Pancreas (tissue), 10 donors: ENCODE results near the gene ANTXR2. TPM values are rescaled to one million over a fixed set of nuclear protein-coding genes. Genes with fewer than 3 reads are reported as not detected.
A peak's percentile ranks its signal among the peaks of the same experiment; 100 is the strongest.

ENCODE experiments used
- ATAC-seq, 4 donors: fragments of 200-7000 bp; cut with Tn5 transposase; one replicate each; pipeline versions ENCODE4 v1.8.0 to v1.9.1; 2020; ENCODE audit warnings: mild to moderate bottlenecking in 4 of 4, moderate library complexity in 4 of 4
- DNase-seq, 6 donors: peaks; one replicate each; pipeline ENCODE4 v3.0.0-alpha.2; 2020
- FAIRE-seq: peaks from 2 replicates; lab custom pipeline; 2012; peaks lifted over from hg19 to GRCh38; lab: Jason Lieb, UNC
- H3K27ac ChIP-seq, 4 donors: fragments of 200-600 bp; sonication (generic); 1 replicate in 3 of 4; 2 replicates in 1 of 4; pipeline versions ENCODE4 v1.5.0 to v1.8.0; 2020
- H3K27me3 ChIP-seq, 4 donors: fragments of 200-600 bp; one replicate each; pipeline ENCODE4 v1.8.0; 2021
- H3K36me3 ChIP-seq, 3 donors: fragments of 200-600 bp; sonication (generic) in 1 of 3; one replicate each; pipeline versions ENCODE4 v1.5.0 to v1.8.0; 2020 to 2021
- H3K4me1 ChIP-seq, 3 donors: fragments of 200-600 bp; one replicate each; pipeline ENCODE4 v1.8.0; 2021
- H3K4me3 ChIP-seq, 4 donors: fragments of 200-600 bp; sonication (generic) in 2 of 4; one replicate each; pipeline versions ENCODE4 v1.5.0 to v1.8.0; 2020 to 2021
- H3K9me3 ChIP-seq, 4 donors: fragments of 200-600 bp; one replicate each; pipeline ENCODE4 v1.8.0; 2021
- CTCF ChIP-seq, 4 donors: fragments of 200-600 bp; sonication (generic) in 3 of 4; IDR thresholded peaks; one replicate each; pipeline versions ENCODE4 v1.5.0 to v1.8.0; 2021; ENCODE audit warnings: antibody characterized with exemption in 4 of 4
- WGBS, 2 donors: extraction: QIAGEN DNeasy Blood & Tissue Kit; methylation state at CpG; one replicate each; pipeline ENCODE4 v1.1.7; 2013; 5-methylcytosine and 5-hydroxymethylcytosine counted together
- intact Hi-C, 3 donors: fragments of 100-400 bp; cut with DNase I; formaldehyde crosslinking; loops; one replicate each; pipeline versions ENCODE4 v1.11.1 to v1.14.2; 2022
- polyA plus RNA-seq, 2 donors: library from polyadenylated mRNA; stranded (reverse); fragments of 200-250 nt; gene quantifications; one replicate each; pipeline ENCODE4 v1.2.3, GENCODE V29; 2013
- total RNA-seq, 6 donors: library from RNA; stranded (reverse); fragmentation: NEBNext Ultra II Directional in 4 of 6; extraction: Animal tissue kit (Norgen Biotek cat#: 25700) in 4 of 6; gene quantifications; one replicate each; pipeline versions ENCODE4 v1.2.1 to v1.2.4, GENCODE V29; 2021 to 2023
- donor health status: healthy with polysubstance abuse.
- donor health status: DM: no; HTN: no; CAD: no; lungs with moderate emphysema.
- donor health status: DM: no; HTN: no; CAD: no.
- donor health status: control.
- donor health status: control.
- donor health status: Bipolar disorder and iron deficiency.
- donor health status: DM: yes; HTN: yes; CAD: no.
- donor health status: DM: no; HTN: no; CAD: no.
- donor health status: DM: no; HTN: no; CAD: no.
- donor health status: DM: yes; HTN: yes; CAD: no.

Gene ANTXR2
- total and polyA plus RNA-seq, 8 donors, result 1.4 to 22.4 (median 4.6) TPM

GRCh38 chr4:80079255-80079923 is 6.4 kb upstream of the ANTXR2 start:
- no peaks in the 10 kb centered on the region for H3K9me3 ChIP-seq
- H3K27ac ChIP-seq, result no peak overlapping the region
- no peak for TF ChIP-seq CTCF (IDR thresholded peaks at IDR 0.05)
- FAIRE-seq (no peak), DNase-seq (no peak), ATAC-seq (peak in 1 of 4 donors; percentile 29)
- intact Hi-C loops, result no loop called here
- no peaks in the 10 kb centered on the region for H3K36me3 ChIP-seq
- no peaks in the 10 kb centered on the region for H3K4me1 ChIP-seq
- H3K27me3 ChIP-seq, result no peaks in the 10 kb centered on the region
- WGBS, 2 donors, result 82 to 89% methylated on average over 15 of the region's 15 CpGs
- no peak overlapping the region for H3K4me3 ChIP-seq

- Histone ChIP-seq H3K4me1 (peaks cover 0 to 5% (median 0%) of the 10 kb centered on the region in 3 donors), H3K27me3 (no peaks in the 10 kb centered on the region), H3K9me3 (no peaks in the 10 kb centered on the region), H3K27ac (no peak overlapping the region), H3K36me3 (no peaks in the 10 kb centered on the region), H3K4me3 (no peak overlapping the region)
- no peak for TF ChIP-seq CTCF (IDR thresholded peaks at IDR 0.05)
- intact Hi-C loops, result no loop called here
- FAIRE-seq (no peak), DNase-seq (no peak), ATAC-seq (no peak)
- 67 to 79% methylated on average over 3 of the region's 3 CpGs for WGBS, 2 donors
Measured at GRCh38 chr4:80078346-80079092, 5.5 kb upstream of the ANTXR2 start.

- no peak for TF ChIP-seq CTCF (IDR thresholded peaks at IDR 0.05)
- 75 to 80% methylated on average over 5 of the region's 5 CpGs for WGBS, 2 donors
Measured at GRCh38 chr4:80077639-80078038, 4.6 kb upstream of the ANTXR2 start.

GRCh38 chr4:80076681-80077080 is 3.7 kb upstream of the ANTXR2 start:
- no peak for ATAC-seq

More at GRCh38 chr4:80077639-80078038, 4.6 kb upstream of the ANTXR2 start:
- no peak overlapping the region for H3K4me3 ChIP-seq
- no peaks in the 10 kb centered on the region for H3K27me3 ChIP-seq
- intact Hi-C loops, result no loop called here
- no peak overlapping the region for H3K27ac ChIP-seq
- H3K9me3 ChIP-seq, result no peaks in the 10 kb centered on the region
- FAIRE-seq, result no peak
- no peak for DNase-seq
- H3K36me3 ChIP-seq, result no peaks in the 10 kb centered on the region
- H3K4me1 ChIP-seq, result peaks cover 0 to 8% (median 0%) of the 10 kb centered on the region in 3 donors
- ATAC-seq, result no peak

More at GRCh38 chr4:80076681-80077080, 3.7 kb upstream of the ANTXR2 start:
- H3K27me3 ChIP-seq, result no peaks in the 10 kb centered on the region
- no peak overlapping the region for H3K4me3 ChIP-seq
- intact Hi-C loops, result no loop called here
- no peaks in the 10 kb centered on the region for H3K36me3 ChIP-seq
- no peak for DNase-seq
- H3K4me1 ChIP-seq, result peaks cover 0 to 9% (median 0%) of the 10 kb centered on the region in 3 donors
- TF ChIP-seq CTCF (IDR thresholded peaks at IDR 0.05), result no peak
- H3K9me3 ChIP-seq, result no peaks in the 10 kb centered on the region
- no peak for FAIRE-seq
- no peak overlapping the region for H3K27ac ChIP-seq
